Measurements from ENCODE around the gene GOLT1A.

The GOLT1A gene

DNA sequence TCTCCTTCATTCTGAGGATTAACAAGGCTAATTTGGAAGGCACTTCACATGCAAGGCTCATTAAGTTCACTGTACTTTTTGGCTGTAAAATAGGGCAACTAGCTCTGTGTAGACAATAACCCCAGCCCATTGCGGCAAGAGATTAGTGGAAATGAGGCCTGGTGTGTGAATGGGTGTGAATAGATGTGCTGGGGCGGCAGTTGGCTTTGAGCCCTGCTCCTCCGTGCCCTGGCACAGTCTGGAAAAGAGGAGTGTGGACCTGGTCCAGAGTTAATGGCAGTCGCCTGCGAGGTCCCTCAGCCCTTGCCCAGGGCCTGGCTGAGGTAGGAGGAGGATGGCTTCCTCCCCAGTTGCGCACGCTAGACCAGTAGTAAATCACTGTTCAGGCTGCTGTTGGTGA lies 22.3 kb downstream of the GOLT1A start:
- DNase-seq (ENCODE audit: low read depth), result no peak

DNA sequence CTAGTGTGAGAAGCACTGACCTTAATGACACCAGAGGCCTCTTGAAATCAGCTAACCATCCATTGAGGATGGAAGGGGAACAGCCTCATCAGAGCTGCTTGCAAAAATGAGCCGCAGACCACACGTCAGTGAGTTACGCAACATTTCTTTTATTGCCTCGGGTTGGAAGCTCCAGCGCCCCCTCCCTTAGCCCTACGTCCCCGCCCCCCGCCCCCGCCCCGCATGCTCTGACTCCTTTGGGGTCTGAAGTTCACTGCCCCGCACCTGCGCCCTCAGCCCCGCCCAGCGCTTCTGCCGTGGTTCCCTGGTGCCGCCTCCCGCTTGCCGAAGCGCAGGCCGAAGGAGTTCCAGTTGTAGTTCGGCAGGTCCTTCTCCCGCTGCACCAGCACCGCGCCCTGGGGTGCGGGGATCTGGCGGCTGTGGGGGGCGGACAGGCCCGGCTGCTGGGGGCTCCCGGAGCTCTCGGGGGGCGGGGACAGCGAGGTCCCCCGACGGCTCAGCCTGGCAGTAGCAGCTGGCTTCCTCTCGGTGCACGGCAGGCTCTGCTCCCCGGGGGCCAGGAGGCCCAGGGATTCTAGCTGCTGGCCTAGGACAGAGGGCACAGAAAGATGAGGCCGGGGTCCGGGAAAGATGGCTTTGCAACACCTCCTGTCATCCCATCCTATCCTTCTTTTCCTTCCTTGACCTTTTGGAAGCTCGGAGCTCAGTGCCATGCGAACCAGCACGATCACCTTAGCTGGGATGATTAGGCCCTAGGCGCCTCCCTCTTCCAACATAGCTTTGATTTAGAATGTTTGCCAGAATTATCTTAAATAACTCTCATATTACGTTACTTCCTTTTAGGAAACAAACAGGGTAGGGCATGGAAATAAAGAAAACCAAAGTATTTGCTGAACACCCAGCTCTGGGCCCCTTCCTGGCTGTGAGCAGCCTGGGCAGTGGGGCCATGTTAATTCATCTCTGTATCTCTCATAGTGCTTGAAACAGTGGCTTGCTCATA lies 23.3 kb downstream of the GOLT1A start:
- DNase-seq (ENCODE audit: low read depth), result peak; percentile 21

DNA sequence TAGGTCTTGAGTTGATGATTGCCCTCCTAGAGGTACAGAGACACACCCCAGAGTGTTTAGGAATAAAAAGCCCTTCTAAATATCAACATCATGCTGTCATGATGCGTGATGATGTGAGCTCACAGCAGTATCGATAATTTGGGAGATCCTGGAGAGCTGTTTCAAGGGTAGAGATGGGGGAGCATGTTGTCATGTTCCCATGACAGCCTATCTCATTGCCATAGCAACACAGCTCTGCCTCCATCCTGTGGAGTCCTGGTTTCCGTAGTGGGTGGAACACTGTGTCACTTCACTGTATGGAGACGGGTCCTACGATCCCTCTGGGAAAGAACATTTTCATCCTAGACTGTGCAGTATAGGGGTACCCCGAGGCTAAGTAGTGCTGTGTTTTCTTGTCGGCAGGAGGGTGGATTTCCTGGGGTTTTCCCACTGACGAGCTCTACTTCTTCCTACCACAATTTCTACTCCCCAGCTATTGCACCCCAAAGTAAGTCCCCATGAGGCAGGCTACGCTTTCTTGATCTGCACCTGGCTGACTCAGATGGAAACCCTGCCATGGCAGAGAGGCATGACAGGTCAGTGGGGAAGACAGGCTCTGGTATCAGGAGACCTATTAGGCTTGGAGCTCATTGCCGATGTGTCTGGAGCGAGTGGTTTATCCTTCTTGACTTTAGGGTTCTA lies 24.7 kb downstream of the GOLT1A start:
- DNase-seq (ENCODE audit: low read depth), result no peak

- DNase-seq (ENCODE audit: low read depth), result no peak
These were observed 27.2 kb downstream of the GOLT1A start for GRCh38 chr1:204186597-204186996.

GRCh38 chr1:204181116-204181515 lies 32.7 kb downstream of the GOLT1A start:
- DNase-seq (ENCODE audit: low read depth), result no peak

DNA sequence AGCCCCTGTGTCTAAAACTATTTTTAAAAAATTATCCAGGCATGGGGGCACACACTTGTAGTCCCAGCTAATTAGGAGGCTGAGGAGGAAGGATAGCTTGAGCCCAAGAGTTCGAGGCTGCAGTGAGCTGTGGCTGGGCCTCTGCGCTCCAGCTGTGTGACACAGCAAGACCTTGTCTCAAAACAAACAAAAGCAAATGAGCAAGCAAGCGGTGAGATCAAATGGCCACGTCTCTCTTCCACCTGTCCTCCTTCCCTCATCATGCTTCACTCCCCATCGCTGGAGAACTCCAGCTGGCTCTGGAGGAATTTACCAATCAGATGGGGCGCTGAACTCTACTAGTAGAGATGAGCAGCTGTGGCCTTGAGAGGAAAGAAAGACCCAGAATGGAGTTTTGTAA lies 33.7 kb downstream of the GOLT1A start:
- no peak for DNase-seq (ENCODE audit: low read depth)

GRCh38 chr1:204178487-204179281 lies 35.1 kb downstream of the GOLT1A start:
- DNase-seq (ENCODE audit: low read depth), result no peak

DNA sequence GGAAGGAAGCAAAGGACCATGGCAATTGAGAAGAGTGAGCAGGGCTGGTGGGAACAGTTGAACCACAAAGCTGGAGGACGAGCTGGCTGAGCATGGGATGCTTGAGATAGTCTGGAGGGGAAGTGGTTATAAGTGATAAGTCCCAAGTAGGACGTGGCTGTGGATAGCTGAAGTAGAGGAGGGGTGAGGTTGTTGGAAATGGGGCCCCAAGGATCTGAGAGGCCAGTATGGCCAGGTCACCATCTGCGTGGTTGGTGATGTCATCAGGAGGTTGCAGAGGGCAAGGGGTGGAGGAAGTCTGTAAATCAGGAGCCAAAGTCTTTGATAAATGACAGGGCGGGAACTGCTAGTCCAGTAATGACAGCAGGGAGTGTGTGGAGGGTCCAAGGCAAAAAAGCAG lies 36.7 kb downstream of the GOLT1A start:
- DNase-seq (ENCODE audit: low read depth), result no peak

DNA sequence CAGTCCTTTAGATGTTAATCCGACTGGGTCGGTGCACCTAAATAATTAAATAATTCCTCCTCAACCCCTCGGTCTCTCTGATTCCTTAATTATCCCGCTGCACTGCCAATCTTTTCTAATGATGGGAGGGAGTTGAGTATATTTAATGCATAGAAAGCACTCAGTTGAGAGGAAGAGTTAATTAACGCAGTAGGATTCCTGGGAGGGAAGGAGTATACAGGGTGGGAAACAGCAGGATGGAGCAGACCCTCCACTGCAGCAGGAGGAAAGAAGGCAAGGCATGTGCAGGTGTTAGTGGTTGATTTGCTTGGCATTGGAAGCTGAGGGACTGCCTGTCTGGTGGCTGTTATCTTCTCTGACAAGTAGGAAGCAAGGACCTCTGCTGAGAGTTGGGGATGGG lies 37.7 kb downstream of the GOLT1A start:
- no peak for DNase-seq (ENCODE audit: low read depth)

- no peak for DNase-seq (ENCODE audit: low read depth)
These were observed 38.8 kb downstream of the GOLT1A start for GRCh38 chr1:204174958-204175357.

DNA sequence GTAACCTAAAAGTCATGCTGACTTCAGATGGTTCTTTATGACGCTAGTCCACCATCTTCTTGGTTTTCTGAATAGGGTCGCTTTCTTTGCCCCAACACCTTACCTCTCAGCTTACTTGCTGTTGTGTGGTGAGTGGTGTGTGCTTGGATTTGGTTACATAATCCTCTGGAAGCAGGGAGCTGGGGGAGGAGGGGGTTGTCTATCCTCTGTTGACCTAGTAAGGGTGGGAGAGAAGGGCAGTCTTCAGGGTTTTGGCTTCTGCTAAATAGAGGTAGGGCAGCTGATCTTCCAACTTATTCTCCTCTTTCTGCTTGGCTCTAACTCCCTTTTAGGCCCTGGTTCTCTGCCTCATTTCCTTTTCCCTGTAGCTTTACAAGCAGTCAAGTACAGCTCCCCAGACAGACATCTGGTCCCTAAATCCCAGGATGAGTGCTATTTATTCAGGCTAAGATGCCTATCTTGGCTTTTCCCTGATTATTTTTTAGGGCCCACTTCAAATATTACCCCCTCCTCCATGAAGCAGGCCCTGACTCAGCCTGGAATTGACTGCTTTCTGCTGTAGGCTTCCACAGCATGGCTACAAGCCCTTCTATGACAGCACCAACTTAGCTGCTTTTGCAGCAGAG lies 41.3 kb downstream of the GOLT1A start:
- DNase-seq (ENCODE audit: low read depth), result no peak

- DNase-seq (ENCODE audit: low read depth), result no peak
These were observed 42.0 kb downstream of the GOLT1A start for GRCh38 chr1:204171751-204172178.

DNA sequence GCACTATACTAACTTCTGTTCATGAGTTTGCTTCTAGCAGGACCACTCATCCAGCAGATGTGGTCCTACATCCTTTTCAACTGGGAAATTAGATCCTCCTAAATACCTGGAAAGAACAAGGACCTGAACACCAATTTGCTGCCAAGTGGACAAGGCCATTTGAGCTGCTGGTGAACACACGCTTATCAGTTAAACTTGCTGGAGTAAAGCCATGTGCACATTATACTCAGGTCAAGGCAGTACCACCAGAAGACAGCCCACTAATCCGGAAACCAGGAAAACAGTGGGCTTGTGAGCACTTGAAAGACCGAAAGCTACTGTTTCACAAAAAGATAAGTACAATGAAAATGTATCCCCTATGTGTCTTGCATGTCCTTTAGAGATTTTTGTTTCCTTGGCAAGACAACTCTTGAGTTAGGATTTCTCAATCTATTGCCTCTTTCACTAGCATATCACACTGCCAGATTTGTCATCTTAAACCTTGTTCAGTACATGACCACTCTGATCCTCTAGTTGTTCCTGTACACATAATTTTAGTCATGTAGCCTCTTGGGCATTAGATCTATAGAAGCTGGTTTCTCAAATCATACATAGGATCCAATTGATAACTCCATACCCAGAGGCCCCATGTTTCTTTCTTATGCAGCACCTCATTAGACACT lies 43.2 kb downstream of the GOLT1A start:
- peak; percentile 18 for DNase-seq (ENCODE audit: low read depth)

DNA sequence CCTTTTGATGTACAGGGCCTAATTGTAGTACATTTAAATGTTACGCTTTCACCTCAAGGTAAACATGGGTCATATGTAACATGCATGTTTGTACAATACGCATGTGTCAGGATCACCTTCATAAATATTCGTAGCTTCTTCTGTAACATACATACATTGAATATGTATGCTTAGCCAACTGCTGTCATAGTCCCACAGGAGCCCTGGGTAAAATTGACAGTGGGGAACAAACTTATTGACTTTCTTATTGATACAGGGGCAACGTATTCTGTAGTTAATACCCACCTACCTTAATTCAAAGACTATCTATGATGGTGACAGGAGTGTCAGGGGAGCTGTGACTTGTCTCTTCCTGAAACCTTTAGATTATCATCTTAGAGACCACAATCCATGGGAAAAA lies 43.9 kb downstream of the GOLT1A start:
- DNase-seq (ENCODE audit: low read depth), result no peak

GRCh38 chr1:204167730-204168129 lies 46.1 kb downstream of the GOLT1A start:
- no peak for DNase-seq (ENCODE audit: low read depth)

DNA sequence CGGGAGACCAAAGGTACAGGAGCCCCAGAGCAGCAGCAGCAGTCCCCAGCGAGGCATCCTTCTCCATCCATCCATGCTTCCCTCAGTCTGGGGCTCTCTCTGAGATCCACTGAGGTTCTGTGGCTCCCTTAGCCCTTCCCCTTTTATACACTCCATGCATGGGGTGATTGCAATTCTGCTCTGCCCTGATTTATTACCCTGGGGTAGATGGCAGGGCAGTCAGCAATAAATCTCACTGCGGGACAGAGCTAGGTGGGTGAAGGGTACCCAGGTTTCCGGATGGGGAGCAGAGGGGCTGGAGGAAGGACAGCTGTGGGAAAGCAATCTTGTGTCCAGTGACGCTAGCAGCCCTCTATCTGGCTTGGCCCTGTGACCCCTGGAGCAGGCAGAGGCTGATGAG lies 47.6 kb downstream of the GOLT1A start, which contains the start of gene REN:
Gene REN (minus strand): TSS at position 119 of the 400 bp plus-strand sequence. CDS start 44 bp downstream, at position 75.
- DNase-seq (ENCODE audit: low read depth), result no peak

DNA sequence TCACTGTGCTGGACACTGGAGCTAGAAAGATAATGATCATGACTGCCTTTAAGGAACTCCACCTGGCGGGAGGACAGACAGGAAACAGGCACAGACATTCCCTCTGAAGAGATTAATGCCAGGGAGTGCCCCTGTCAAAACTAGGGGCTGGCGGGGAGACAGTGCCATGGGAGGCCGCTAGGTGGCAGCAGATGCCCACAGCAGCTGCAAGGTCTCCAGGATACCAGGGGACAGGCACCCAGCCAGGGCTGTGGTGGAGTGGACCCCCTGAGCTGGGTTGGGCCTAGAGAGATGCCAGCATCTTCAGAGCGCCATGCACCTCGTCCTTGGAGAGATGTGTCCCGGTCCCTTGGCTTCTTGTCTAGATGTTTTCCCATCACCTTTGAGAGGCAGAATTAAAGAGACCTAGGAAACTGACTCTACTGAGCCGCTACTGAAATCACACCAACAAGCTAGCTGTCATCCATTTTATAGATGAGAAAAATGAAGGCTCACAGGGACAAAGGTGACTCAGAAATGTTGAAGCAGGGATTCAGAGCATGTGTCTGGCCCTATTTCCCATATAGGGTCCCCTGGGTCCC lies 51.2 kb downstream of the GOLT1A start:
- peak; percentile 44 for DNase-seq (ENCODE audit: low read depth)

DNA sequence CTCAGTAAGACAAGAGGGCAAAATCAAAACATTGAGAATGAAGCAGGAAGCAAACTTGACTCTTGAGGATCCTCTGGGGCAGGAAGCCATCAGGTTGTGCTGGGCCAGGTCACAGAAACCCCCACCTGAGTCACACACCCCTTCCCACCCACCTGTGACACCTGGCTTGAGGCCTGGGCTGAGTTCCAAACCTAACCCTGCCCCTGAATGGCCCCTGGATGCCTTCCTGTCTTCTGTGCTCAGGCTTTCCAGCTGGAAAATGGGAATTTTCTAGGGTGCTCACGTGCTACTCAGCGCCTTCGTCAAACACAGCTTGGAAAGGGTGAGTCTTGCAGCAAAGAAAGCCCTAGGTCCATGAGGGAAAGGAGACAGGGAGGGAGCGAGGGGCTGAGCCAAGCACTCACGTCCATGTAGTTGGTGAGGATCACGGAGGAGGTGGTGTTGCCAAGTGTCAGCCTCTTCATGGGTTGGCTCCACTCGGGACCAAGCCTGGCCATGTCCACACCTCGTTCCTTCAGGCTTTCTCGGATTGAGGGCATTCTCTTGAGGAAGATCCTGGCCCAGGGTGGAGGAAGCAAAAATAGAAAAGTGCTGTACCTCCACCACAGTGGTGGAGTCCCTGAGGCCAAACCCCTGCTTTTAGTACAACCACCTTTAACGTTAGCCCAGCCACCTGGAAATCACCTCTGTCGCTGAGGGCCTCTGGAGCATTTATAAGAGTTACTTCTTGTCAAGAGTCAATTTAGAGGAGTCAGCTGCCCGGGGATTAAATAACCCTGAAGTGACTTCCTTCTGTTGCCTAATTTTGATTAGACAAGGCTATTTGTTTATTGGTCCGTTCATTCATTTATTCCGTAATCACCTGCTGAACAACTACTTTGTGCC lies 51.9 kb downstream of the GOLT1A start:
- no peak for DNase-seq (ENCODE audit: low read depth)

GRCh38 chr1:204157962-204158361 lies 55.8 kb downstream of the GOLT1A start:
- DNase-seq (ENCODE audit: low read depth), result no peak

DNA sequence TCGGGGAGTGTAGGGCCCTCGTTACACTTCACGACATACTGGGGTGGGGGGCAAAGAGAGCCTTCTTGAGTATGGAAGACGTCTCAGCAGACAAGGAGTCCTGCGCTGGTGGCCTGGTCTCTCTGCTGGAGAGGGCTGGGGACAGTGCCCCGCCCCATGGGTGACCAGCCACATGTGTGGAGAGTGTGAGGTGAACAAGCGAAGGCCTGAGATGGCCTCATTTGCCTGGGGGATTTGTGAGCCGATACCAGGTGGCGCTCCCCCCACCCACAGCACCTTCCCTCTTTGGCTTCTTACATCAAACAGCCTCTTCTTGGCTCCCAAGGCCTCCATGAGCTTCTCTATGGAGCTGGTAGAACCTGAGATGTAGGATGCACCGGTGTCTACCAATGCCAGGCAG lies 57.9 kb downstream of the GOLT1A start:
- no peak for DNase-seq (ENCODE audit: low read depth)

Measured in fibroblast of gingiva (primary cell).